CD14-positive monocyte (primary cell): ENCODE data around the gene SERPINC1. TPM values are rescaled to one million over a fixed set of nuclear protein-coding genes. Genes with fewer than 3 reads are reported as not detected.

ENCODE experiments used
- DNase-seq, 3 donors: peaks; one replicate each; pipeline ENCODE4 v3.0.0-alpha.2; 2011 to 2022
- H2AFZ ChIP-seq: 2 replicates; pipeline ENCODE4 v1.6.0; 2012; ENCODE audit warnings: mild to moderate bottlenecking, low read depth, low read length, inconsistent platforms; ENCODE audit not compliant: insufficient read depth, poor library complexity, severe bottlenecking
- H3K27ac ChIP-seq, 2 donors: 1 replicate in 1 of 2; 2 replicates in 1 of 2; pipeline ENCODE4 v1.5.1; 2012 to 2013; ENCODE audit warnings: low read length in 2 of 2, control low read depth in 1 of 2, inconsistent platforms in 1 of 2, low read depth in 1 of 2, mild to moderate bottlenecking in 1 of 2
- H3K27me3 ChIP-seq, 2 donors: one replicate each; pipeline versions ENCODE4 v1.6.0 to v1.6.1; 2011 to 2013; ENCODE audit warnings: low read length in 2 of 2; ENCODE audit not compliant: control insufficient read depth in 2 of 2, insufficient read depth in 2 of 2
- H3K36me3 ChIP-seq, 2 donors: replicated peaks in 1 of 2; 1 replicate in 1 of 2; 2 replicates in 1 of 2; pipeline versions ENCODE4 v1.5.1 to v1.6.1; 2012 to 2013; ENCODE audit warnings: low read length in 2 of 2, control low read depth in 1 of 2, inconsistent platforms in 1 of 2, mild to moderate bottlenecking in 1 of 2; ENCODE audit not compliant: insufficient read depth in 2 of 2, control insufficient read depth in 1 of 2
- H3K4me1 ChIP-seq, 2 donors: 1 replicate in 1 of 2; 2 replicates in 1 of 2; pipeline versions ENCODE4 v1.5.1 to v1.6.1; 2012 to 2013; ENCODE audit warnings: low read length in 2 of 2, control low read depth in 1 of 2, inconsistent platforms in 1 of 2, mild to moderate bottlenecking in 1 of 2, moderate library complexity in 1 of 2; ENCODE audit not compliant: insufficient read depth in 2 of 2, control insufficient read depth in 1 of 2
- H3K4me2 ChIP-seq: replicated peaks from 2 replicates; pipeline ENCODE3; 2012; ENCODE audit warnings: low read length, moderate library complexity, mild to moderate bottlenecking; ENCODE audit not compliant: poor library complexity, severe bottlenecking; ENCODE audit errors: extremely low read depth
- H3K4me3 ChIP-seq, 3 experiments: fragments of 200-600 bp in 1 of 3; sonication (generic) in 1 of 3; replicated peaks in 1 of 3; 1 replicate in 2 of 3; 2 replicates in 1 of 3; pipeline ENCODE4 v1.5.1; 2011 to 2013; ENCODE audit warnings: low read length in 3 of 3, mild to moderate bottlenecking in 3 of 3, control low read depth in 2 of 3, low read depth in 2 of 3, inconsistent platforms in 1 of 3, moderate library complexity in 1 of 3
- H3K79me2 ChIP-seq: 2 replicates; pipeline ENCODE4 v1.6.0; 2012; ENCODE audit warnings: mild to moderate bottlenecking, control low read depth, inconsistent platforms, low read length, moderate library complexity; ENCODE audit not compliant: insufficient read depth
- H3K9ac ChIP-seq: 2 replicates; pipeline ENCODE4 v1.6.0; 2017; ENCODE audit warnings: low read length, mild to moderate bottlenecking; ENCODE audit not compliant: insufficient read depth, poor library complexity, severe bottlenecking
- H3K9me3 ChIP-seq, 2 donors: replicated peaks in 1 of 2; 1 replicate in 1 of 2; 2 replicates in 1 of 2; pipeline versions ENCODE4 v1.5.1 to v1.6.1; 2012 to 2013; ENCODE audit warnings: low read length in 2 of 2, control low read depth in 1 of 2; ENCODE audit not compliant: control insufficient read depth in 1 of 2, insufficient read depth in 1 of 2
- H4K20me1 ChIP-seq: 2 replicates; pipeline ENCODE4 v1.6.0; 2012; ENCODE audit warnings: mild to moderate bottlenecking, low read length, control low read depth, moderate library complexity; ENCODE audit not compliant: insufficient read depth
- H3K27ac Mint-ChIP-seq, 7 donors: one replicate each; pipeline ENCODE4 v1.8.0; 2020; ENCODE audit warnings: mild to moderate bottlenecking in 7 of 7, mixed read lengths in 7 of 7, moderate library complexity in 6 of 7, inconsistent platforms in 2 of 7
- H3K27me3 Mint-ChIP-seq, 3 donors: one replicate each; pipeline ENCODE4 v1.8.0; 2021 to 2022; ENCODE audit warnings: low read depth in 3 of 3, mild to moderate bottlenecking in 3 of 3, mixed read lengths in 3 of 3, moderate library complexity in 3 of 3, inconsistent platforms in 1 of 3
- H3K36me3 Mint-ChIP-seq, 2 donors: one replicate each; pipeline ENCODE4 v1.8.0; 2020; ENCODE audit warnings: mixed read lengths in 2 of 2, inconsistent platforms in 1 of 2, mild to moderate bottlenecking in 1 of 2
- H3K4me1 Mint-ChIP-seq: one replicate; pipeline ENCODE4 v1.8.0; 2020; ENCODE audit warnings: mild to moderate bottlenecking, mixed read lengths
- H3K4me3 Mint-ChIP-seq, 2 donors: one replicate each; pipeline ENCODE4 v1.8.0; 2020; ENCODE audit warnings: mild to moderate bottlenecking in 2 of 2, mixed read lengths in 2 of 2, moderate library complexity in 1 of 2
- H3K9me3 Mint-ChIP-seq, 7 donors: one replicate each; pipeline ENCODE4 v1.8.0; 2020 to 2022; ENCODE audit warnings: mixed read lengths in 7 of 7, mild to moderate bottlenecking in 6 of 7, moderate library complexity in 6 of 7, inconsistent platforms in 2 of 7
- WGBS: methylation state at CpG from one replicate; pipeline ENCODE4 v1.1.5; 2013; ENCODE audit warnings: missing lambda C conversion rate; ENCODE audit not compliant: insufficient coverage; 5-methylcytosine and 5-hydroxymethylcytosine counted together
- intact Hi-C, 2 donors: fragments of 100-400 bp; cut with micrococcal nuclease; formaldehyde crosslinking; loops; one replicate each; pipeline versions ENCODE4 v1.15.0 to v1.15.1; 2023
- polyA plus RNA-seq, 3 donors: library from polyadenylated mRNA; depleted of rRNA in 1 of 3; unstranded in 2 of 3; stranded (reverse) in 1 of 3; fragments of 300-500 nt in 2 of 3; fragments of >200 nt in 1 of 3; fragmentation: Illumina TruSeq in 2 of 3; gene quantifications; 1 replicate in 2 of 3; 2 replicates in 1 of 3; pipeline ENCODE4 v1.2.3, GENCODE V29; 2012 to 2021
- TF ChIP-seq, protein P1 (sequence below): fragments of 200-600 bp; IDR thresholded peaks from one replicate; pipeline ENCODE4 v1.8.0; 2022; ENCODE audit warnings: antibody characterized with exemption, mild to moderate bottlenecking

Gene SERPINC1
- polyA plus RNA-seq, 3 donors: 0.23 TPM; not detected in 2

DNA sequence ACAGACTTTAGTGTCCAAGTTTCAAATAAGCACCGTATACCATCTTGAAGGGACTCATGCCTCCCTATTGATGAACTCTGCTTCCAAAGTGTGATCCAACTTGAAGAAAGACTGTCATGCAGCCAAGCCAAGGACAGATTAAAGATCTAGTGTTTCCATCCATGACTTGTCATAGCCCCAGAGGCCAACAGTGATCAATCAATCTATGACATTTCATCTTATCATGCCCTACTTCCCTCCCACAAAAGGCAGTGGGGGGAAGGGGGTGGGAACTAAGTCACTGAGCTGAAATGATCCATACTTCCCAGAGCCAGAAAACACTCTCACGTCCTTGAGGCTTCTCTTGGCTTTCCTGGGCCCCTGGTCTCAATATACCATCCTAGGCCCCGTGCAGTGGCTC is 4.0 kb downstream of the SERPINC1 start:
- H3K27ac Mint-ChIP-seq: no peak overlapping the region

DNA sequence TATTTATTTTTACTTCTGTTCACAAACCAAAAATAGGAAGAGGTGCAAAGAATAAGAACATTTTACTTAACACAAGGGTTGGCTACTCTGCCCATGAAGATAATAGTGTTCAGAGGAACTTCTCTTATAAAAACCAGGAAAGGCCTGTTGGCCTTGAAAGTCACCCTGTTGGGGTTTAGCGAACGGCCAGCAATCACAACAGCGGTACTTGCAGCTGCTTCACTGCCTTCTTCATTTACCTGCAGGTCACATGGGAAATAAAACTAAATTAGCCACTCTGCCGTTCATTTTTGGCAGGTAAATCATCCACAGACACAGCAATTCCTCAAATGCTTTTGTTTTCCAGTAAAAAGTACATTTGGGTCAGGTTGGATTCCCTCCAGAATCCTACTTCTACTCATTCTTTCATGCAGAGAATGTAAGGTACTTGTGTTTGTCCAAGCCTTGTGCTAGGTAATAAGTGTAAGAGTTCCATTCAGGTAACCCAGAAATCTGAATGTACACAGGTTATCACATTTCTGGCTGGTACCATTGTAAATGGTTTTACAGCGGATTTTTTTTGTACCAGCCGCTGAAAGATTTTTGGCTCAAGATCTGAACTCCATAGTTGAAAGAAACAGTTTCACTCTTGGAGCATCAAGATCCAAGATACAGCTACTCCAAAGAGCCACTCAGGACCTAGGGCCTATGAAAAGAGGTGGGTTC is 13.1 kb downstream of the SERPINC1 start:
- Mint-ChIP-seq H3K27me3 (no peaks in the 10 kb centered on the region), H3K9me3 (no peaks in the 10 kb centered on the region), H3K4me3 (no peak overlapping the region), H3K27ac (no peak overlapping the region), H3K36me3 (peaks cover 0 to 5% of the 10 kb centered on the region in 2 donors), H3K4me1 (peaks cover 6% of the 10 kb centered on the region)
- Histone ChIP-seq H3K4me3 (no peak overlapping the region), H3K27me3 (no peaks in the 10 kb centered on the region), H4K20me1 (no peaks in the 10 kb centered on the region), H3K79me2 (no peaks in the 10 kb centered on the region), H3K27ac (no peak overlapping the region), H3K9me3 (no peaks in the 10 kb centered on the region), H3K36me3 (no peaks in the 10 kb centered on the region), H3K9ac (no peak overlapping the region), H2AFZ (no peak overlapping the region), H3K4me1 (no peaks in the 10 kb centered on the region), H3K4me2 (no peak overlapping the region)
- no peak for DNase-seq
- 89% methylated on average over 3 of the region's 6 CpGs for WGBS
- intact Hi-C loops: no loop called here
- TF ChIP-seq, protein P1, sequence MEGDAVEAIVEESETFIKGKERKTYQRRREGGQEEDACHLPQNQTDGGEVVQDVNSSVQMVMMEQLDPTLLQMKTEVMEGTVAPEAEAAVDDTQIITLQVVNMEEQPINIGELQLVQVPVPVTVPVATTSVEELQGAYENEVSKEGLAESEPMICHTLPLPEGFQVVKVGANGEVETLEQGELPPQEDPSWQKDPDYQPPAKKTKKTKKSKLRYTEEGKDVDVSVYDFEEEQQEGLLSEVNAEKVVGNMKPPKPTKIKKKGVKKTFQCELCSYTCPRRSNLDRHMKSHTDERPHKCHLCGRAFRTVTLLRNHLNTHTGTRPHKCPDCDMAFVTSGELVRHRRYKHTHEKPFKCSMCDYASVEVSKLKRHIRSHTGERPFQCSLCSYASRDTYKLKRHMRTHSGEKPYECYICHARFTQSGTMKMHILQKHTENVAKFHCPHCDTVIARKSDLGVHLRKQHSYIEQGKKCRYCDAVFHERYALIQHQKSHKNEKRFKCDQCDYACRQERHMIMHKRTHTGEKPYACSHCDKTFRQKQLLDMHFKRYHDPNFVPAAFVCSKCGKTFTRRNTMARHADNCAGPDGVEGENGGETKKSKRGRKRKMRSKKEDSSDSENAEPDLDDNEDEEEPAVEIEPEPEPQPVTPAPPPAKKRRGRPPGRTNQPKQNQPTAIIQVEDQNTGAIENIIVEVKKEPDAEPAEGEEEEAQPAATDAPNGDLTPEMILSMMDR: no peak

More for the DNA sequence above, 4.0 kb downstream of the SERPINC1 start:
- peaks cover 0 to 2% (median 2%) of the 10 kb centered on the region in 3 donors for H3K27me3 Mint-ChIP-seq
- intact Hi-C loops: no loop called here
- H2AFZ ChIP-seq: no peak overlapping the region
- no peaks in the 10 kb centered on the region for H3K27me3 ChIP-seq
- no peak overlapping the region for H3K4me3 Mint-ChIP-seq
- H3K4me2 ChIP-seq: no peak overlapping the region
- no peak overlapping the region for H3K9ac ChIP-seq
- H3K79me2 ChIP-seq: no peaks in the 10 kb centered on the region
- no peak for DNase-seq
- H3K9me3 Mint-ChIP-seq: peaks cover 0 to 2% (median 0%) of the 10 kb centered on the region in 7 donors
- H3K4me1 Mint-ChIP-seq: no peaks in the 10 kb centered on the region
- no peak overlapping the region for H3K4me3 ChIP-seq
- no peak overlapping the region for H3K27ac ChIP-seq
- H3K4me1 ChIP-seq: no peaks in the 10 kb centered on the region
- TF ChIP-seq, protein P1: no peak
- H3K36me3 Mint-ChIP-seq: no peaks in the 10 kb centered on the region
- no peaks in the 10 kb centered on the region for H4K20me1 ChIP-seq
- no peaks in the 10 kb centered on the region for H3K9me3 ChIP-seq
- no peaks in the 10 kb centered on the region for H3K36me3 ChIP-seq
- WGBS: 93% methylated on average over 2 of the region's 3 CpGs
